GM18517 (cell line): Measurements from ENCODE around the gene SLC25A42.
"Not testable (repeated sequence)": the region's sequence is repeated elsewhere in the genome, so short reads cannot be mapped to it uniquely, and the experiment has no call there.

Source experiments
- ATAC-seq: cut with Tn5 transposase; IDR thresholded peaks from one replicate; pipeline ENCODE4 v1.9.1; 2021; ENCODE audit warnings: mild to moderate bottlenecking, moderate library complexity; ENCODE audit not compliant: unreplicated experiment

The SLC25A42 gene

DNA sequence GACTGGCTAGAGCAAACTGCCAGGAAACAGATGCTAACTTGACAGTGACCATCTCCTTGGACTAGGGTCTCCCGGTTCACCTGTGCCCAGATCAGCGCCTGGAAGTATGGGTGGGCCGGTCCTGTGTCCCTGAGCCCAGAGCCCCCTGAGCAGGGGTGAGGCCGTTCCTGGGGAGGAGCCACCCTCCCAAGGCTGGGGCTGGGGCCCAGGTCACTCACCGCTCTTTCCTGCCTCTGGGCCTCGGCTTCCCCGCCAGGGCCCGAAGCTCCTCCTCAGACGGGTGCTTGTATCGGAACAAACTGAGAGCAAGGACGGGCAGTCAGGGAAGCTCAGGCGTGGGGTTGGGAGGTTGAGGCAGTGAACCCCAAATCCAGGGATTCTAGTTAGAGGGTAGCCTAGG, 69.1 kb downstream of the SLC25A42 start:
- no peak for ATAC-seq

DNA sequence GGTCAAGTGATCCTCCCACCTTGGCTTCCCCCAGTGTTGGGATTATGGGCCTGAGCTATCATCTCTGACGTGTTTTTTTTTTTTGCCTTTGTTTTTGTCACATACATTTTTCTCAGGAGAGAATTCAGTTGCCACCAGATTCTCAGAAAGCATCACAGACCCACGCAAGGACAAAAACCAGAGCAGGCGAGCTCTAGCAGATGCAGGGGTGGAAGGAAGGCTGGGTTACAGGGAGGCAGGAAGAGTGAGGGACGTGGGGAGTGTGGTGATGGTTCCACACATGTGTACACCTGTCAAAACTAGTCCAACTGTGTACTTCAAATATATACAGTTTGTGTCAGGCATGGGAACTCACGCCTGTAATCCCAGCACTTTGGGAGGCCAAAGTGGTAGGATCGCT, 70.2 kb downstream of the SLC25A42 start:
- ATAC-seq: no peak

- no peak for ATAC-seq
Observed at GRCh38 chr19:19134687-19135158, 70.9 kb downstream of the SLC25A42 start.

DNA sequence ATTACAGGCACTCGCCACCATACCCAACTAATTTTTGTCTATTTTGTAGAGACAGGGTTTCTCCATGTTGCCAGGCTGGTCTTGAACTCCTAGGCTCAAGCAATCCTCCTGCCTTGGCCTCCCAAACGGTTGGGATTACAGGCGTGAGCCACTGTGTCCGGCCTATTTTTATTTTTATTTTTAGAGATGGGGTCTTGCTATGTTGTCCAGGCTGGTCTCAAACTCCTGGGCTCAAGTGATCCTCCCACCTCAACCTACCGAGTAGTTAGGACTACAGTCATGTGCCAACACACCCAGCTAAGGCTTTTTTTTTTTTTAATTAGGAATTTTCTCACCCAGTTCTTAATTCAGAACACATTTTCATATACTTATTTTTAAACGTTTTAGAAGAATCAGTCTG, 71.9 kb downstream of the SLC25A42 start:
- not testable (repeated sequence) for ATAC-seq

DNA sequence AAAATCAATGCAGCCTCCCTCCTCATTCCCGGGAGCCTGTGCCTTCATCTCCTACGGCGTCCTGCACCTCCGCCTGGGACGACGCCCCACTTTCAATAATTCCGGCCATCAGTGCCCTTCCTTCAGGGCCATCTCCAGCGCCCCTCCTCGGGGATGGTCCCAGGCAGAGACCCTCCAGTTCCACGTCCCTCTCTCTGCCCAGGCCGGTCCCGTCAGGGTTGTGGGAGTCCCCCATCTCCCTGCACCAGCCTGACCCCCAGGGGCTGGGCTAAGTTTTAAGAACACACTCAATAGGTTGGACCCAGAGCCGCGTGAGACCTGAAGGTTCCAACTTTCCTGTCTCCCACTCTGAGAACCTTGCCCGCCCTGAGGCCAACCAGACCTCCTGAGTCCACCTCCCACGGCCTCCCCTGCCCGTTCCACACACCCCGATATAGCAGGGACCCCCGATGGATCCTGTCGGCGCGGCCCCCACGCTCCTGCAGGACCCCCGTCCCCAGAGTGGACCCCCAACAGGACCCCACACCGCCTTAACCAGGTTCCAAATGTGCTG, 73.8 kb downstream of the SLC25A42 start:
- no peak for ATAC-seq

GRCh38 chr19:19138109-19138981, 74.6 kb downstream of the SLC25A42 start, which contains the start of gene TMEM161A:
Gene TMEM161A, minus strand, starts transcription at chr19:19138478. Its CDS starts 50 bp downstream, at chr19:19138428.
- ATAC-seq: peak; percentile 98

GRCh38 chr19:19139876-19140229, 76.1 kb downstream of the SLC25A42 start:
- ATAC-seq: no peak

- no peak for ATAC-seq
Observed at GRCh38 chr19:19140476-19140875, 76.7 kb downstream of the SLC25A42 start.

GRCh38 chr19:19142347-19142746, 78.6 kb downstream of the SLC25A42 start:
- no peak for ATAC-seq

- no peak for ATAC-seq
Observed at GRCh38 chr19:19145281-19145680, 81.5 kb downstream of the SLC25A42 start.

DNA sequence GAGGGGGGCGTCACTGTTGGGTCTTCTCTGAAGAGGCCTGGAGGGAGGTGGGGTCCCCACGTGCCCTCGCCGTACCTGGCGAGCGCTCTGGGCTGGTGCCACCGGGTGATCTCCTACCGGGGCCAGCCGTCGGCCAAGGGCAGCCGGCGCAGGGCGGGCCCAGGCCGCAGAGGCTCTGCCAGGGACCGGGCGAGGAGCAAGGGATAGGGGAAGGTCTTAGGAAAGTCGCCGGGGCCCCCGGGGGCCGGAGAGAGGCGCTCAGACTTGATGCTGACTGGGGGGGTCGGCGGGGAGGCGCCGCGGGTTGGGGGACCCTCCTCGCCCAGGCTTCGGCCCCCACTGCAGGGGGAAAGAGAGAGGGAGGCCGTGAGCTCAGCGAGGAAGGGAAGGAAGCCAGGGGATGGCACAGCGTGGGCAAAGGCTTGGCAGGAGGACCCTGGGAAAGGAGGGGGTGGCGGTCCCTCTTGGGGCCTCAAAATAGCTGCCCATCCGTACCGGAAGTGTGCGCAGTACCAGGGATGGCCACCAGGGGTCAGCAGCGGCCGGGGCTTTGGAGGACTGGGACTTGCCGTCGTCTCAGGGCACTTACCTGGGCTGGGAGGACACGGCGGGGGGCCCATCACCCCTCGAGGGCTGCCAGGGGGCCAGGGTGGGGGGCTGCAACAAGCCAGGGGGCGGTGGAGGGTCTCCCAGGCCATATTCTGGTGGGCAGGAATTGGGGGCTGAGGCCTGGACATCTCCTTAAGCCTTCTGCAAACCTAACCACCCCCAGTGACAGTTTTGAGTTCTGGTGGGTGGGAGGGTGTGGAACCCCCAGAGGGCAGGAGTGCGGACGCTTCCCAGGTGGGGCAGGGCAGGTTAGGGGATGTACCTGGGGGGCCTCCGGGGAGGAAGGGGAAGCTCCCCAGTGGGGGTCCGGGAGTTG, 82.2 kb downstream of the SLC25A42 start:
- ATAC-seq: no peak

DNA sequence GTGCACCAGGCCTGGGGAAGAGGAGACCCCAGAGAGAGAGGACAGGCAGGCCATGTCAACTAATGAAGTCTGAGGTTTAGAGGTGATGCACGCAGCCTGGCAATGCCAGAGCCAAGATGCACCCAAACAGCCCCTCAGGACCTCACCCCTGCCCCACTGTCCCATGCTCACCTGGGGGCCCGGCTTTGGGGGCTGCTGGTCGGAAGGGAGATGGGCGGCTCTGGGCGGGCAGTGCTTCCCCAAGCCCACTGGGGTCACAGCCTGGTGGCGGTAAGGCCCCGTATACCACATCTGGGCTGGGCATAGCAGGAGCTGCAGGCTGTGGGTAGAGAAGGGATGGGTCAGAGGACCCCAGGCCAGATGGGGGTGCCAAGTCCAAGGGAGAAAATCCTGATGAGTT, 83.1 kb downstream of the SLC25A42 start:
- no peak for ATAC-seq

DNA sequence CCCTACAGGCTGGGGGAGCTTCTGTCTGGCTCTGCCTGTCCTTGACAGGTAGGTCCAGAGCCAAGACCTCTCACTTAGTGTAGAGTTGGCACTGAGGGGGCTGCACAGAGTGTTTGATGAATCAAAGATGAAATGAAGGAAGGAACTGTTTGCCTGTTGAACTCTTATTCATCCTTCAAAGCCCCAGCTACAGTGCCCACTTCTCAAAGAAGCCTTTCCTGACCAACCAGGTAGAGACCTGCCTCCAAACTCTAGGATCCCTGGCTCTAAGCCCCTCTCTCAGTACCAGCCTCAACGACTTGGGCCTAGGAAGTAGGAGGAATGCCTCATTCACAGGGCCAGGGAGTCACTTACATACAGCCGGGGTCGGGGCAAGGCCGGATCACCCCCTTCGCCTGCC, 83.5 kb downstream of the SLC25A42 start:
- ATAC-seq: no peak

DNA sequence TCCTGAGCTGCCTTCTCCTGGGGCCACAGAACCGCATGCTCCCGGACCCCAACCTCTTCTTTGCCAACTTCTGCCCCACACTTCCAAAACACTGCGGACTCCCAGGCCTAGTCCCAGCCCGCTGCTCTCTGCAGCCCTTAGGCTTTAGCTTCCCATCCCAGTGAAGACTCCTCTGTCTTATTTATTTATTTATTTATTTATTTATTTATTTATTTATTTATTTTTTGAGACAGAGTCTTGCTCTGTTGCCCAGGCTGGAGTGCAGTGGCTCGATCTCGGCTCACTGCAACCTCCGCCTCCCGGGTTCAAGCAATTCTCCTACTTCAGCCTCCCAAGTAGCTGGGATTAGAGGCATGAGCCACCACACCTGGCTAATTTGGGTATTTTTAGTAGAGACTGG, 84.7 kb downstream of the SLC25A42 start:
- not testable (repeated sequence) for ATAC-seq

DNA sequence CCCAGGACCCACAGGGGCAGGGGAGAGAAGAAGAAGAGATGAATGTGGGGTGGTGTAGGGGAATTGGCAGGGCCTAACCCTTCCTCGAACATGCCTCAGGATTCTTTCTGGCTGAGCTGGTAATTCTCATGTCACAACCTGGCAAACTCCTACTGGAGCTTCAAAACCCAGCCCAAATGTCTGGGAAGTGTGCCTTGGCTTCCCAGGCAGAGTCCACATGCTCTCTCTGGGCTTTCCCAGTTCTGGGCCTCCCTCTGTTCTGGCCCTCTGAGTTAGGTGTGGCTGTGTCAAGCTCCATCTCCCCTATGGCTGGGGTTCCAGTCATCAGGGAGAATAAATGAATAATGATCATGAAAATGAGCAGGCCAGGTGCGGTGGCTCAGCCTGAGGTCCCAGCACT, 85.6 kb downstream of the SLC25A42 start:
- ATAC-seq: no peak

- no peak for ATAC-seq
Observed at GRCh38 chr19:19151418-19151817, 87.6 kb downstream of the SLC25A42 start.

DNA sequence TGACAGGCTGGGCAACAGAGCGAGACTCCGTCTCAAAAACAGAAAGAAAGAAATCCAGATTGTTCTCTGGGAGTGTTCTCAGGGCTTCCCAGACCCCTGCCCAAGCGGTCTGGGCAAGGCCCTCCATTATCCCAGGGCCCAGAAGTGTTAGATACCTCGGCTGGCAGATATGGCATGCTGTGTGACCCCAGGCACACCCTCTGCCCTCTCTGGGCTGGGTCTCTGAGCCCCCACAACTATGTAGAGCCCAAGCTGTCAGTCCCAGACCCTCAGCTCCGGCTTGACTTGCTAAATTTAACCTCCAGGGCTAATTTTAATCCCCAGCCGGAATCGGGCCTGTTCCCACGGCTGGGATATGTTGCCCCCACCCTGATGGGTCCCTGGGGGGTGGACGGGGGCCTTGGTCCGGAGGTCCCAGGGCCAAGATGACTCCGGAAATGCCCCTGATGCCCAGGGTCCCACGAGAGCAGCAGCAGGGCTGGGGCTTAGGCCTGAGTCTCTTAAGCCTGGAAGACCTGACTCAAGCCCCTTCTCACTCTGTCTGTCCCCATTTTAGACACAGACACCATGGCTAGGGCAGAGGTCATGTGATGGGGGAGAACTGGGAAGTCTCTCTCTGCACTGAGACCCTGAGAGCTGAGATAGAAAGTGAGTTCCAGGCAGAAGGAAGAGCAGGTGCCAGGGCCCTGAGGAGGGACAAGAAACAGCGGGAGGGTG, 89.0 kb downstream of the SLC25A42 start:
- no peak for ATAC-seq

DNA sequence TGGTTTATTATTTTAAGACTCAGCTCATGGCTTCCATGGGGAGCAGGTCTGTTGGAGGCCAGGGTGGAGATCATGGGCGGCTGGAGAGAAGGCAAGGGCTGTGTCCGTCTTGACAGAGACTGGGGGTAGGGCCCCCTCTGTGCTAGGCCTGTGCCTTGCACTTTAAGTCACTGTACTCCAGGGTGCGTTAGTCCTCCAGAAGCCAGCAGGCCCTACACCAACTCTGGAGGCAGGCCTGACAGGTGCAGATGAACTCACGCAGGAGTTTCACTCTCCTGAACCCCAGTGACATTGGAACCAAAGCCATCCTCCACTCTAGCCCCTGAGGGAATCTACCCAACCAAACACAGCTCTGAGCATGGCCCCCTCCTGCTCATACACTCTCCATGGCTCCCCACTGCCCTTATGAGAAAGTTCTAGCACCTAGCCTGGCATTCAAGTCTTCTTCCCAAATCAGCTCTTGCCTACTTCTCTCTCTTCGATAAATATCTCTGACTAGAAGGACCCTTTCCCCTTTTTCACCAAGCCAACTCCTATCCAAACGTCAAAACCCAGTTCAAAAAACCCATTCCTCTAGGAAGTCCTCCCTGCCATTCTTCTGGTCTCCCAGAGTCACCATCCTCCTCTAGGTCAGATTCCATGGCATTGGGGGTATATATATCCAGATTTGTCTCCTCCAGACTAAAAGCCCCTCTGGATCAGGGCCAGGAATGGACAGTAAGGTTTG, 91.1 kb downstream of the SLC25A42 start:
- no peak for ATAC-seq

- ATAC-seq: peak; percentile 81
Observed at GRCh38 chr19:19155495-19156219, 91.9 kb downstream of the SLC25A42 start.
